Mesenchymal stem cell (in vitro differentiated cells and primary cell): ENCODE data around the gene ATP6V1G1.
"Not testable (repeated sequence)": the region's sequence is repeated elsewhere in the genome, so short reads cannot be mapped to it uniquely, and the experiment has no call there.

Experiments used
- DNase-seq: peaks from one replicate; pipeline ENCODE4 v3.0.0-alpha.2; 2013
- H2AFZ ChIP-seq: one replicate; pipeline ENCODE4 v1.6.1; 2013; ENCODE audit warnings: low read depth, mild to moderate bottlenecking, control low read depth, inconsistent platforms, low read length, moderate library complexity
- H2AK5ac ChIP-seq: 2 replicates; pipeline ENCODE4 v1.6.1; 2013; ENCODE audit warnings: low read length, moderate library complexity, mild to moderate bottlenecking, inconsistent platforms; ENCODE audit not compliant: severe bottlenecking
- H2BK120ac ChIP-seq: one replicate; pipeline ENCODE4 v1.6.1; 2013; ENCODE audit warnings: low read depth, mild to moderate bottlenecking, inconsistent platforms, low read length, moderate library complexity
- H2BK12ac ChIP-seq, 2 experiments: one replicate each; pipeline ENCODE4 v1.6.1; 2013; ENCODE audit warnings: inconsistent platforms in 2 of 2, low read length in 2 of 2, mild to moderate bottlenecking in 2 of 2, moderate library complexity in 2 of 2, control low read depth in 1 of 2
- H2BK15ac ChIP-seq: one replicate; pipeline ENCODE4 v1.6.1; 2013; ENCODE audit warnings: mild to moderate bottlenecking, low read depth, inconsistent platforms; ENCODE audit not compliant: poor library complexity, severe bottlenecking
- H2BK5ac ChIP-seq: 2 replicates; pipeline ENCODE4 v1.6.1; 2013; ENCODE audit warnings: low read depth, mild to moderate bottlenecking, low read length, control low read depth, inconsistent platforms; ENCODE audit not compliant: poor library complexity, severe bottlenecking
- H3K14ac ChIP-seq, 2 experiments: one replicate each; pipeline ENCODE4 v1.6.1; 2013; ENCODE audit warnings: inconsistent platforms in 2 of 2, low read length in 2 of 2, control low read depth in 1 of 2, mild to moderate bottlenecking in 1 of 2, moderate library complexity in 1 of 2
- H3K18ac ChIP-seq, 2 experiments: one replicate each; pipeline ENCODE4 v1.6.1; 2013; ENCODE audit warnings: inconsistent platforms in 2 of 2, low read length in 2 of 2, control low read depth in 1 of 2, low read depth in 1 of 2, mild to moderate bottlenecking in 1 of 2
- H3K23ac ChIP-seq, 2 experiments: one replicate each; pipeline ENCODE4 v1.6.1; 2013; ENCODE audit warnings: inconsistent platforms in 2 of 2, low read length in 2 of 2, mild to moderate bottlenecking in 2 of 2, moderate library complexity in 2 of 2, control low read depth in 1 of 2
- H3K27ac ChIP-seq: 2 replicates; pipeline ENCODE4 v1.5.1; 2013; ENCODE audit warnings: mild to moderate bottlenecking, moderate library complexity, low read length, control low read depth, inconsistent platforms; ENCODE audit not compliant: poor library complexity, severe bottlenecking
- H3K27me3 ChIP-seq, 2 experiments: 2 replicates each; pipeline versions ENCODE4 v1.6.1 to v1.7.0; 2013; ENCODE audit warnings: low read length in 2 of 2, mild to moderate bottlenecking in 2 of 2, moderate library complexity in 2 of 2, control low read depth in 1 of 2, inconsistent platforms in 1 of 2; ENCODE audit not compliant: control insufficient read depth in 1 of 2, insufficient read depth in 1 of 2
- H3K36me3 ChIP-seq, 2 experiments: 2 replicates each; pipeline versions ENCODE4 v1.6.1 to v1.7.0; 2013; ENCODE audit warnings: low read length in 2 of 2, control low read depth in 1 of 2, inconsistent platforms in 1 of 2, low read depth in 1 of 2, mild to moderate bottlenecking in 1 of 2; ENCODE audit not compliant: insufficient read depth in 2 of 2, control insufficient read depth in 1 of 2
- H3K4ac ChIP-seq, 2 experiments: one replicate each; pipeline ENCODE4 v1.6.1; 2013; ENCODE audit warnings: inconsistent platforms in 2 of 2, low read length in 2 of 2, mild to moderate bottlenecking in 2 of 2, moderate library complexity in 2 of 2, control low read depth in 1 of 2, low read depth in 1 of 2
- H3K4me1 ChIP-seq: 2 replicates; pipeline ENCODE4 v1.6.1; 2013; ENCODE audit warnings: low read depth, low read length, control low read depth; ENCODE audit not compliant: control insufficient read depth, insufficient read depth
- H3K4me2 ChIP-seq: 2 replicates; pipeline ENCODE4 v1.6.1; 2013; ENCODE audit warnings: low read length, mild to moderate bottlenecking, inconsistent platforms; ENCODE audit not compliant: poor library complexity, severe bottlenecking
- H3K4me3 ChIP-seq, 2 experiments: 2 replicates each; pipeline versions ENCODE4 v1.5.1 to v1.7.0; 2013; ENCODE audit warnings: low read length in 2 of 2, mild to moderate bottlenecking in 2 of 2, control low read depth in 1 of 2, low read depth in 1 of 2; ENCODE audit not compliant: insufficient read depth in 1 of 2
- H3K79me1 ChIP-seq: replicated peaks from 2 replicates; pipeline ENCODE4 v1.6.1; 2013; ENCODE audit warnings: mild to moderate bottlenecking, control low read depth, low read length, inconsistent platforms; ENCODE audit not compliant: poor library complexity, severe bottlenecking
- H3K9ac ChIP-seq: 2 replicates; pipeline ENCODE4 v1.7.0; 2013; ENCODE audit warnings: mild to moderate bottlenecking, low read length, moderate library complexity
- H3K9me3 ChIP-seq: 2 replicates; pipeline ENCODE4 v1.7.0; 2013; ENCODE audit warnings: mild to moderate bottlenecking, low read length; ENCODE audit not compliant: control insufficient read depth
- H4K8ac ChIP-seq: one replicate; pipeline ENCODE4 v1.6.1; 2013; ENCODE audit warnings: inconsistent platforms, mild to moderate bottlenecking, low read length, moderate library complexity
- H4K91ac ChIP-seq: one replicate; pipeline ENCODE4 v1.6.1; 2013; ENCODE audit warnings: mild to moderate bottlenecking, low read length, inconsistent platforms
- WGBS: methylation state at CpG from one replicate; pipeline ENCODE4 v1.1.7; 2013; ENCODE audit warnings: mixed read lengths; 5-methylcytosine and 5-hydroxymethylcytosine counted together

The ATP6V1G1 gene

DNA sequence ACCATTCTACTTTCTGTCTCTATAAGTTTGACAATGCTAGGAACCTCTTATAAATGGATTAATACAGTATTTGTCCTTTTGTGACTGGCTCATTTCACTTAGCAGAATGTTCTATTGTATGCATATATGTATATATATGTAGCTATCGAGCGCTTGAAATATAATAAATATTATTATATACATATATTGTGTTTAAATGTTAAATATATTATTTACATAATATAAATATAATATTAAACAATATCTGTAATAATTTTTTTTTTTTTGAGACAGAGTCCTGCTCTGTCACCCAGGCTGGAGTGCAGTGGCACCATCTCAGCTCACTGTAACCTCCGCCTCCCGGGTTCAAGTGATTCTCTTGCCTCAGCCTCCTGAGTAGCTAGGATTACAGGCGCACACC, 9.4 kb upstream of the ATP6V1G1 start:
- not testable (repeated sequence) for H4K8ac ChIP-seq, H3K27me3 ChIP-seq, DNase-seq, H2AK5ac ChIP-seq, H2BK120ac ChIP-seq, H3K36me3 ChIP-seq, H3K18ac ChIP-seq, H3K9me3 ChIP-seq, H3K27ac ChIP-seq, H3K4me3 ChIP-seq, H3K4me2 ChIP-seq, H2BK5ac ChIP-seq, H3K4ac ChIP-seq, H2AFZ ChIP-seq, H2BK15ac ChIP-seq, H3K14ac ChIP-seq, H3K9ac ChIP-seq, H3K4me1 ChIP-seq, H2BK12ac ChIP-seq, H3K23ac ChIP-seq, H3K79me1 ChIP-seq, H4K91ac ChIP-seq
- 97% methylated on average over 3 of the region's 5 CpGs for WGBS

DNA sequence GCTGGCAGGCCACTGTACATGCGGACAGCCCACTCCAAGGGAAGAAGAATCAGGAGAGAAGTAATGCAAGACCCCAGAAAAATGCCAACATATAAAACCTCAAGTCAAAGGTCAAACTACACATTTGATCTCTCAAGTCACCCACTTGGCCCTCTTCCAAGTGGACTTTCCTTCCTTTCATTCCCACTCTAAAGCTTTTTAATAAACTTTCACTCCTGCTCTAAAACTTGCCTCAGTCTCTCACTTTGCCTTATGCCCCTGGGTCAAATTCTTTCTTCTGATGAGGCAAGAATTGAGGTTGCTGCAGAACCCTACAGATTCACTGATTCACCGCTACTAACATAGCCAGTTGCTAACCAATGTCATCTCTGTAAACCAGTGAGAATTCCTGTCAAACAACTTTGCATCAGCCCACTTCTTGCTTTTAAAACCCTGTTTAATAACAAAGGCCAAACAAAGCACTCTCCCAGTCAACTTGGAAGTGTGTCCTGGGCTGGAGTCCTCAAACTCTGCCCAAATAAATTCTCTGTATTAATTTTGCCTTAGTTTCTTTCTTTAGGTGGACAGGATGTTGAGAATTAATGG, 6.9 kb upstream of the ATP6V1G1 start:
- H3K18ac ChIP-seq = no peak overlapping the region
- H4K91ac ChIP-seq = no peak overlapping the region
- WGBS = 96% methylated on average over 2 of the region's 2 CpGs
- H3K4me2 ChIP-seq = no peak overlapping the region
- H3K9me3 ChIP-seq = no peaks in the 10 kb centered on the region
- no peak overlapping the region for H3K9ac ChIP-seq
- H2AK5ac ChIP-seq = no peak overlapping the region
- H3K36me3 ChIP-seq = no peaks in the 10 kb centered on the region
- H2AFZ ChIP-seq = no peak overlapping the region
- H3K14ac ChIP-seq = no peak overlapping the region
- no peak overlapping the region for H2BK120ac ChIP-seq
- H3K27ac ChIP-seq = no peak overlapping the region
- H3K27me3 ChIP-seq = no peaks in the 10 kb centered on the region
- no peak overlapping the region for H2BK15ac ChIP-seq
- no peak overlapping the region for H2BK5ac ChIP-seq
- H4K8ac ChIP-seq = no peak overlapping the region
- H3K4me3 ChIP-seq = no peak overlapping the region
- H3K79me1 ChIP-seq = no peaks in the 10 kb centered on the region
- no peak overlapping the region for H3K23ac ChIP-seq
- DNase-seq = peak; percentile 25
- H3K4ac ChIP-seq = no peak overlapping the region
- H2BK12ac ChIP-seq = no peak overlapping the region
- H3K4me1 ChIP-seq = peaks cover 6% of the 10 kb centered on the region

- H3K4me3 ChIP-seq = no peak overlapping the region
- 37% methylated on average over 3 of the region's 5 CpGs for WGBS
- DNase-seq = no peak
- H3K36me3 ChIP-seq = no peaks in the 10 kb centered on the region
- H2BK120ac ChIP-seq = no peak overlapping the region
- H3K27ac ChIP-seq = no peak overlapping the region
- H2AFZ ChIP-seq = no peak overlapping the region
- H3K9ac ChIP-seq = no peak overlapping the region
- no peak overlapping the region for H2BK15ac ChIP-seq
- no peak overlapping the region for H4K91ac ChIP-seq
- no peak overlapping the region for H4K8ac ChIP-seq
- no peaks in the 10 kb centered on the region for H3K4me1 ChIP-seq
- no peak overlapping the region for H3K14ac ChIP-seq
- H3K9me3 ChIP-seq = no peaks in the 10 kb centered on the region
- H3K18ac ChIP-seq = no peak overlapping the region
- no peaks in the 10 kb centered on the region for H3K27me3 ChIP-seq
- no peak overlapping the region for H2AK5ac ChIP-seq
- no peak overlapping the region for H2BK5ac ChIP-seq
- no peak overlapping the region for H2BK12ac ChIP-seq
- no peak overlapping the region for H3K4ac ChIP-seq
- H3K79me1 ChIP-seq = no peaks in the 10 kb centered on the region
- H3K4me2 ChIP-seq = no peak overlapping the region
- H3K23ac ChIP-seq = no peak overlapping the region
Measured at GRCh38 chr9:114583371-114584155, 4.0 kb upstream of the ATP6V1G1 start.

DNA sequence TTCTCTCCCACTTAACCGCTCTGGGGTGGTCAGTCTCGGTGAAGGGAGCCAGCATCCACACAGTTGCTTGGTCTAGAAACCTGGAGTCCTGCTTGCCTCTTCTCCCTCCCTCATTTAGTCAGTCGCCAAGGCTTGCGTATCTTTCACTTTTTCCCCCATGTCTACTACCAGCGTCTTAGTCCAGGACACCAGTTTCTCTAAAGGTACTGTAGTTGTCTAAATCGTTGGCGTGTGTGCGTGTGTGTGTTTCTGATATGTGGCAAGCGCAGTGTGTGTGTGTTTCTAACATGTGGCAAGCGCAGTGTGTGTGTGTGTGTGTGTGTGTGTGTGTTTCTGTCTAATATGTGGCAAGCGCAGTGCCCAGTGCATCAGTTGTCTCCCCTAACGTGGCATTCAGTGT, 641 bp downstream of the ATP6V1G1 start:
- peak overlapping the region; percentile 96 for H4K91ac ChIP-seq
- no peak overlapping the region for H2BK12ac ChIP-seq
- no peak overlapping the region for H2BK120ac ChIP-seq
- H3K27ac ChIP-seq = peak overlapping the region; percentile 79
- H3K23ac ChIP-seq = peak overlapping the region in 1 of 2 experiments; percentile 78
- H2AFZ ChIP-seq = no peak overlapping the region
- peak overlapping the region; percentile 2 for H2AK5ac ChIP-seq
- H3K27me3 ChIP-seq = no peaks in the 10 kb centered on the region
- H3K36me3 ChIP-seq = peaks cover 2 to 10% of the 10 kb centered on the region in 2 experiments
- 14% methylated on average over 10 of the region's 12 CpGs for WGBS
- peak overlapping the region; percentile 98 for H3K9ac ChIP-seq
- H3K18ac ChIP-seq = peak overlapping the region; percentile 84 to 97
- H3K4me3 ChIP-seq = peak overlapping the region; percentile 87 to 94
- peak overlapping the region; percentile 93 for H3K4me2 ChIP-seq
- peak overlapping the region; percentile 96 to 98 for H3K4ac ChIP-seq
- H4K8ac ChIP-seq = peak overlapping the region; percentile 99
- H3K9me3 ChIP-seq = no peaks in the 10 kb centered on the region
- no peak overlapping the region for H2BK5ac ChIP-seq
- peak; percentile 75 for DNase-seq
- peak overlapping the region; percentile 26 to 72 for H3K14ac ChIP-seq
- no peak overlapping the region for H2BK15ac ChIP-seq
- H3K4me1 ChIP-seq = peaks cover 6% of the 10 kb centered on the region
- H3K79me1 ChIP-seq = no peaks in the 10 kb centered on the region
